HUDEP-2 (cell line): ENCODE data around the gene ITPK1.
"Not testable (repeated sequence)": the region's sequence is repeated elsewhere in the genome, so short reads cannot be mapped to it uniquely, and the experiment has no call there.

ENCODE experiments used
- DNase-seq, 76 experiments: peaks; one replicate each; lab custom pipeline; 2025; ENCODE audit not compliant: unreplicated experiment in 76 of 76; lab: John Stamatoyannopoulos, UW

Gene ITPK1

DNA sequence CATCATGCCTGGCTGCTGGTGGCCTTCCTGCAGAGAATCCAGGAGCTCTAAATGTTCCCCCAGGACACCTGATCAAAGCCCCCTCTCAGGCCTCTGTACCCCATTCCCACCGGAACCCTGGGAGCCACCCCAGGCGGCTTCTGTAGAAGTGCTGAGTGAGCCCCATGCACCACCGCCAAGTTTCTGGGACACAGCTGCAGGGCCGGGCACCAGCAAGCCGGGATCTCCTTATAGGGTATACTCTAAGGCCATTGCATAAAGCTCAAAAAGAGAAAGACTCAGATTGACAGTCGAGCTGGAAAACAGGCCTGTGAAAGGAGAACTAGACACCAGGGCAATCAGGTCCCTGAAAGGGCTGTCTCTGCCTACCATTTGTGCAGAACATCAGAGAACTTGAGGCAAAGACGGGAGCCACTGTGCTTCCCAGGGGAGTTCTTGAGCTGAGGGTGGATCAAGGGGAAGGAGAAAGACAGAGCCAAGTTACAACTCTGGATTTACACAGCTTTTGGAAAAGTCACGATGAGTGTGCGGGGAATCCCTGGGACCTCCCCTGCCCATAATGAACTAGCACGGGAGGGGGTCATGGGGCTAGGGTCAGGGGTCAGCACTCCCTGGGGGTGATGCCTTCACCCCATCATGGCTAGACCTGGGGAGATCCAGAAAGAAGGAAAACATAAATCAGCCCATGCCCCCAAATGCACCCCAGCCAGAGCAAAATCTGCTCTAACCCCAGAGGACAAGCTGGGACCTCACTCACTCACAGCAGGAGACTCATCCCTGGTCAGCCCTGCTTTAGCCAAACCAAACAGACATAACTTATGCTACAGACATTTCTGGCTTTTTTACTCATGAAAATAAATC is 51.1 kb downstream of the ITPK1 start:
- DNase-seq, result no peak

DNA sequence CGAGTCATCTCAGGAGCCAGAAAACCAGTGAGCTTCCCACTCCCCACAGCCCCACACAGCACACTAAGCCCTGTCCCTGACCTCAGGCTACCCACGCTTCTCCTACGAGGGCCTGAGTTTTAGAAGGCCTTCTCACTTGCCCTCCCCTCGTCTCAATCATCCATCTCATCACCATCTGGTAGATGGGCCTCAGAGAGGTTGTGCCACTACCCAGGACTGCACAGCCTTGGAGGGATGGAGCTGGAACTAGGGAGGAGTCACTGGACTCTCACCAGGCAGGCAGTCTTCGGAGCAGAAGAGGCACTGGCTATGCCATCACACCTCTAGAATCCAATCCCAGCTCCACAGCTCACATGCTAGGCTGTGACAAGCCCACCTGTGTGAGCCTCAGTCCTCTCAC is 52.3 kb downstream of the ITPK1 start:
- no peak for DNase-seq

GRCh38 chr14:93062890-93063289 is 52.8 kb downstream of the ITPK1 start:
- DNase-seq, result no peak

GRCh38 chr14:93062013-93062412 is 53.7 kb downstream of the ITPK1 start:
- not testable (repeated sequence) for DNase-seq

GRCh38 chr14:93061380-93062012 is 54.2 kb downstream of the ITPK1 start:
- DNase-seq, result no peak

GRCh38 chr14:93060841-93061240 is 54.9 kb downstream of the ITPK1 start:
- DNase-seq, result no peak

DNA sequence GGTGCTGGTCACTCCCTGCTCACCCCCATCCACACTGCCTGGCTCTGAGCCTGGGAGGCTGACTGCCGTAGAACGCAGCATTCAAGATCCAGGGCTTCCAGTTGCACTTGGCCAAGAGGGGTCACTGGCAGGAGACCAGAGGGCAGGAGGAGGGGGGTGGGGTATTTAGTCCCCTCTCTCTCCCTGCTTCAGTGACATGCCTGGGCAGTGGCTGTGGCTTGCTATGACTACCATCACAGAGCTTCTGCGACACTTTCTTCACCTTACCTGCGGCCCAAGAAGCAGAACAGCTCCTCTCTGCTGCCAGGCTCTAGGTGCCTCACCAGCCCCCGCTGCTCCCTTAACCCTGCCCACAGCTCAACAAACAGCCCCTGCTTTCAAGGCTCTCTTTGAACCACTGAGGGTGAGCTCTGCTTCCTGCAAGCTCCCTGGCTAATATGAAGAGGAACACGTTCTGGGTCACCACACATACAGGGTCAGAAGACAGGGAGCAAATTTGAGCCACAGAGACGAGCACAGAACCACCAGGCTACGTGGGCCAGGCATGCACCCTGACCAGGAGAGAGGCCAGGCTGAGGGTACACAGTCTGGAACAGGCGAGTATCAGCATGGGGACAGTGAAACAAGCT is 55.7 kb downstream of the ITPK1 start:
- peak in 19 of 76 experiments; percentile 11 to 54 (median 27) for DNase-seq

GRCh38 chr14:93059260-93059659 is 56.5 kb downstream of the ITPK1 start:
- peak in 4 of 76 experiments; percentile 8 to 62 (median 28) for DNase-seq

GRCh38 chr14:93057586-93058280 is 58.0 kb downstream of the ITPK1 start:
- DNase-seq, result no peak

- no peak for DNase-seq
Measured at GRCh38 chr14:93056840-93057585, 58.7 kb downstream of the ITPK1 start.

DNA sequence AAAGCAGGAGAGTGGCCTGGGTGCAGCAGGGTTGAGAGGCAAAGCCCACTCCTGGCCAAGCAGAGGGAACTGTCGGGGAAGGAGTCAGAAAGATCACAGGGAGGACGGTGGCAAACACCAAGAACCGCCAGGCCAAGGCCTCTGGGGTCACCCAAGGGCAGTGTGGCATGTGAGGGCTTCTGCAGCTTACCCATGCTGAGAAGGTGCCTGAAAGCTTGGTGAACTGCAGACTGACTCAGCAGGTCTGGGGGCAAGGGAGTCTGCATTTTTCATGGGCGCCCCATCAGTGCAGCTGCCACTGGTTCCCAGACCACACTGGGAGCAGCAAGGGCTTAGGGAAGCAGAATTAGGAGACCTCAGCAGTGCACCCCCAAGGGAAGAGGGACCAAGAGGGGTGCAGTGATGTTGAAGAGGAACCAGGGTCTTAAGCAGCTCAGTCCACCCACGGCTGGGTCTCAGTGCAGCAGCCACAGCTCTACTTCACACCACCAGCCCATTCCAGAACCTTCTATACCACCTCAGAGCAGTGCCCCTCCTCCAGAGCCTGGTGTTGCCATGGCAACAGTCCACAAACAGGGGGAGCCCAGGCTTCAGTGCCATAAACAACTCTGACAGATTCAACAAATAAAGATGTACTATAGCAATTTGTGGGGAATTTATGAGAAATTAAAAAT is 59.4 kb downstream of the ITPK1 start:
- DNase-seq, result peak in 1 of 76 experiments; percentile 2

- no peak for DNase-seq
Measured at GRCh38 chr14:93055651-93056115, 60.0 kb downstream of the ITPK1 start.

- DNase-seq, result no peak
Measured at GRCh38 chr14:93054876-93055275, 60.8 kb downstream of the ITPK1 start.

GRCh38 chr14:93054006-93054405 is 61.7 kb downstream of the ITPK1 start:
- DNase-seq, result no peak

DNA sequence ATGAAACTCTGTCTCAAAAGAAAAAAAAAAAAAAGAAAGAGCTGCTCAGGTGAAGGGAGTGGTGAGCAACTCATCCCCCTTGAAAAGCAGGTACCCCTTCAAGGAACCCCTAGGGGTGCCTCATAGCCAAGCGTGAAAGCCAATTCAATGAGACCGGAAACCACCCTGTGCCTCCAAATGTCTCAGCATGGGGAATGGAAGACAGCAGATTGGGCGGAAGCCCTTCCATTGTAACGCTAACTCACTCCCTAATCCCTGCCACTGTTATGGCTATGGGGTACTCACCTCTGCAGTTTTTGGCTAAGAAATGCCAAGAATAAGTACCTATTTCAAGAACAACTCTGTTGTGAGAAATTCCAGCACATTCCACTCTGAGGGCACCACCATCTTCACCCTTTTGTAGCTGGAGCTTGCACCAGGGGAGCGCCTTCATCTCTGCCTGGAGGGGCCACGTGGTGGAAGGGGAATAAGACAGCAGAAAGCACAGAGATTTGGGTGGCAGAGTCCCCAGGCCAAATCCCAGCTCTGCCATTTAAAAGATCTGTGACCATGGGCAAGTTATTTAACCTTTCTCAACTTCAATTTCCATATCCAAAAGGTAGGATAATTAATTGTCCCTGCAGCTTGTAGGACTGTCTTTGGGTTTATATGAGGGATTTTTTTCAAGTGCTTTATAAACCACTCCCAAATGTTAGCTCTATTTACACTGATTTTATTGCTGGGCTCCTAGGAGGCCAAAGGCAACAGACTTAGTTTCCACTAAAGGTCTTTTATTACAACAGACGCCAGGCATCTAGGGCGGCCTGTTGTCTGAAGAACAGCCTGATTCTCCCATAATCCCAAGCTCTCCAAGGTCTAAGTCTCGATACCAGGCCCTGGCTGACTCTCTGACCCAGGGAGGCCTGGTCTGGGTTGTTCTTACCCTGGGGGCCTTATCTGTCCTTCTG is 63.9 kb downstream of the ITPK1 start:
- no peak for DNase-seq

DNA sequence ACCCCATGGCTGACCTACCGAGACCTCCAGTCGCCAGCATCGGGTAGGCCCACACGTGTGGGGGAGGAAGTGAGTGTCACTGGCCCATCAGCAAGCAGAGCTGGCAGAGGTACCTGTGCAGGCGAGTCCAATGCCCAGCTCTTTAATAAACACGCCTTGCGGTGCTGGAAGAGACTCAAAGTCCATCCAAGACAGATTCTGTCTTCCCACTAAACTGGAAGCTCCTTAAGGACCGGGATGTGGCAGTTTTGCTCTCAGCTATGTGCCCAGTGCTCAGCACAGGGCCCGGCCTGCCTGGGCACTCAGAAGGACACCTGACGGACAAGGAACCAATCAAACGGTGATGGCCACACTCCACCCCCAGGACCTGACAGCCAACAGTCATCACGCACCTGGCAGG is 65.0 kb downstream of the ITPK1 start:
- DNase-seq, result no peak

- no peak for DNase-seq
Measured at GRCh38 chr14:93049867-93050331, 65.8 kb downstream of the ITPK1 start.

DNA sequence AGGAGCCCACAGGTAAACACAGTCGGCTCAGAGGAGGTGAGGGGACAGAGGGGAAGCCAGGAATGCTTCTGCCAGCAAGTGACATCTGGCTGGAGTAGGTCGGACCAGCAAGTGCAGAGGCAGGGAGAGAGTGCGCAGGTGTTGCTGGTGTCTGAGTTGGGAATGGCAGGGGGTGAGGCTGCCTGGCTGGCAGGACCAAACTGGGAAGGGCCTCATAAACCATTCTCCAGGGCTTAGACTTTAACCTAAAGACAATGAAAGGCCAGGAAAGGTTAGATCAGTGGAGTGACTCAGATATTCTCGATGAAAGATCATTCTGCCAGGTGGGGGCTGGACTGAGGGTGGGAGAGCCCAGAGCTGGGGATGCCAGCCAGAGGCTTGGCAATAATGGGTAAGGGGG is 66.4 kb downstream of the ITPK1 start:
- DNase-seq, result no peak
